Stimulated activated CD8-positive, alpha-beta memory T cell treated with anti-CD3 and anti-CD28 coated beads, Interleukin-7, amount 100 ng/mL, for 48 hours (primary cell): ENCODE measurements around the gene HMCN1.

Source experiments
- DNase-seq, 2 donors: peaks; one replicate each; pipeline ENCODE4 v3.0.0-alpha.2; 2020; ENCODE audit warnings: low read depth in 1 of 2; ENCODE audit errors: extremely low read depth in 1 of 2

HMCN1 gene

GRCh38 chr1:186063091-186063657, 329.0 kb downstream of the HMCN1 start:
- DNase-seq = no peak

- DNase-seq = no peak
Measured at GRCh38 chr1:186066411-186066810, 332.2 kb downstream of the HMCN1 start.

GRCh38 chr1:186073697-186074096, 339.5 kb downstream of the HMCN1 start:
- no peak for DNase-seq

- no peak for DNase-seq
Measured at GRCh38 chr1:186076006-186076405, 341.8 kb downstream of the HMCN1 start.

- no peak for DNase-seq
Measured at GRCh38 chr1:186078245-186078644, 344.1 kb downstream of the HMCN1 start.

- no peak for DNase-seq
Measured at GRCh38 chr1:186079084-186079684, 345.0 kb downstream of the HMCN1 start.

- peak in 1 of 2 donors; percentile 0 for DNase-seq
Measured at GRCh38 chr1:186082235-186082937, 348.2 kb downstream of the HMCN1 start.

GRCh38 chr1:186086583-186086982, 352.4 kb downstream of the HMCN1 start:
- no peak for DNase-seq

- DNase-seq = no peak
Measured at GRCh38 chr1:186089940-186090339, 355.7 kb downstream of the HMCN1 start.

GRCh38 chr1:186091222-186091720, 357.1 kb downstream of the HMCN1 start:
- no peak for DNase-seq

- DNase-seq = no peak
Measured at GRCh38 chr1:186093437-186093836, 359.2 kb downstream of the HMCN1 start.

GRCh38 chr1:186094172-186094571, 360.0 kb downstream of the HMCN1 start:
- DNase-seq = no peak

- DNase-seq = no peak
Measured at GRCh38 chr1:186099336-186100104, 365.3 kb downstream of the HMCN1 start.

- no peak for DNase-seq
Measured at GRCh38 chr1:186102107-186102506, 367.9 kb downstream of the HMCN1 start.

- DNase-seq = no peak
Measured at GRCh38 chr1:186102547-186103148, 368.5 kb downstream of the HMCN1 start.

GRCh38 chr1:186104459-186104858, 370.3 kb downstream of the HMCN1 start:
- no peak for DNase-seq

- no peak for DNase-seq
Measured at GRCh38 chr1:186112280-186112679, 378.1 kb downstream of the HMCN1 start.

GRCh38 chr1:186113461-186113860, 379.3 kb downstream of the HMCN1 start:
- no peak for DNase-seq

GRCh38 chr1:186118724-186119123, 384.5 kb downstream of the HMCN1 start:
- no peak for DNase-seq

GRCh38 chr1:186122837-186123236, 388.6 kb downstream of the HMCN1 start:
- DNase-seq = no peak

- no peak for DNase-seq
Measured at GRCh38 chr1:186125035-186125434, 390.8 kb downstream of the HMCN1 start.
